T-cell (primary cell): ENCODE data around the gene KMT2D. TPM values are rescaled to one million over a fixed set of nuclear protein-coding genes. Genes with fewer than 3 reads are reported as not detected.
A peak's percentile ranks its signal among the peaks of the same experiment; 100 is the strongest.

Experiments used
- ATAC-seq, 4 experiments: fragments of 200-7000 bp in 3 of 4; fragments of 150-1000 bp in 1 of 4; cut with Tn5 transposase; replicated peaks in 1 of 4; 1 replicate in 3 of 4; 2 replicates in 1 of 4; pipeline ENCODE4 v1.10.0; 2021; ENCODE audit warnings: moderate library complexity in 3 of 4, mild to moderate bottlenecking in 2 of 4, moderate number of reproducible peaks in 1 of 4
- CTCF ChIA-PET, 2 donors: fragments of 300-600 bp; sonication (Branson Sonifier 250); formaldehyde crosslinking; loops; one replicate each; lab custom pipeline; 2022; ENCODE audit warnings: antibody characterized with exemption in 2 of 2; lab: Charles Lee
- POLR2A ChIA-PET, 2 donors: fragments of 300-600 bp; sonication (Branson Sonifier 250); formaldehyde crosslinking; loops; one replicate each; lab custom pipeline; 2022; ENCODE audit warnings: antibody characterized with exemption in 2 of 2; lab: Charles Lee
- DNase-seq, 35 experiments: peaks; one replicate each; pipeline versions ENCODE4 v3.0.0 to v3.0.0-alpha.2; 2013 to 2023
- H3K27ac ChIP-seq: one replicate; pipeline ENCODE4 v1.5.1; 2013; ENCODE audit warnings: low read length
- H3K27me3 ChIP-seq, 2 experiments: replicated peaks in 1 of 2; 1 replicate in 1 of 2; 2 replicates in 1 of 2; pipeline versions ENCODE4 v1.6.1 to v1.7.0; 2013; ENCODE audit warnings: low read length in 1 of 2, mixed read lengths in 1 of 2; ENCODE audit not compliant: control insufficient read depth in 2 of 2, insufficient read depth in 2 of 2; ENCODE audit errors: extremely low read depth in 1 of 2
- H3K36me3 ChIP-seq, 2 donors: 1 replicate in 1 of 2; 2 replicates in 1 of 2; pipeline versions ENCODE4 v1.6.1 to v1.7.0; 2013; ENCODE audit warnings: low read length in 1 of 2; ENCODE audit not compliant: control insufficient read depth in 2 of 2, insufficient read depth in 1 of 2; ENCODE audit errors: extremely low read depth in 1 of 2
- H3K4me1 ChIP-seq, 2 experiments: 1 replicate in 1 of 2; 2 replicates in 1 of 2; pipeline versions ENCODE4 v1.6.1 to v1.7.0; 2013; ENCODE audit warnings: low read length in 2 of 2, mixed read lengths in 1 of 2; ENCODE audit not compliant: insufficient read depth in 2 of 2, control insufficient read depth in 1 of 2; ENCODE audit errors: extremely low read depth in 1 of 2
- H3K4me3 ChIP-seq, 2 donors: 1 replicate in 1 of 2; 2 replicates in 1 of 2; pipeline versions ENCODE4 v1.5.1 to v1.7.0; 2013; ENCODE audit warnings: mild to moderate bottlenecking in 2 of 2, low read length in 1 of 2, moderate library complexity in 1 of 2; ENCODE audit not compliant: control insufficient read depth in 1 of 2; ENCODE audit errors: extremely low read depth in 1 of 2
- H3K9me3 ChIP-seq: 2 replicates; pipeline ENCODE4 v1.7.0; 2013
- H3K27ac Mint-ChIP-seq, 2 donors: one replicate each; pipeline ENCODE4 v1.8.0; 2020 to 2021; ENCODE audit warnings: mild to moderate bottlenecking in 2 of 2, mixed read lengths in 2 of 2
- H3K27me3 Mint-ChIP-seq, 2 donors: one replicate each; pipeline ENCODE4 v1.8.0; 2021 to 2022; ENCODE audit warnings: mixed read lengths in 2 of 2
- H3K36me3 Mint-ChIP-seq: one replicate; pipeline ENCODE4 v1.8.0; 2021; ENCODE audit warnings: mixed read lengths
- H3K4me1 Mint-ChIP-seq, 3 donors: one replicate each; pipeline ENCODE4 v1.8.0; 2020 to 2022; ENCODE audit warnings: mixed read lengths in 3 of 3, mild to moderate bottlenecking in 1 of 3
- H3K4me3 Mint-ChIP-seq, 3 donors: one replicate each; pipeline ENCODE4 v1.8.0; 2020 to 2022; ENCODE audit warnings: mild to moderate bottlenecking in 3 of 3, mixed read lengths in 3 of 3, moderate library complexity in 3 of 3
- H3K9me3 Mint-ChIP-seq, 3 donors: one replicate each; pipeline ENCODE4 v1.8.0; 2020 to 2022; ENCODE audit warnings: mixed read lengths in 3 of 3
- WGBS: methylation state at CpG from one replicate; pipeline ENCODE4 v1.1.5; 2013; ENCODE audit warnings: missing lambda C conversion rate; ENCODE audit not compliant: insufficient coverage; 5-methylcytosine and 5-hydroxymethylcytosine counted together
- total RNA-seq, 35 experiments: library from RNA in 6 of 35; stranded (reverse) in 6 of 35; fragments of 120-200 nt in 1 of 35; gene quantifications; one replicate each; pipeline versions ENCODE4 v1.2.1 to v1.2.4 and lab custom pipeline; 2013 to 2026

The KMT2D gene
- total RNA-seq, 5 donors from 2014 or later (not counting 1 experiment from before 2014, with no cell fraction given), result 135 to 161 (median 152) TPM

DNA sequence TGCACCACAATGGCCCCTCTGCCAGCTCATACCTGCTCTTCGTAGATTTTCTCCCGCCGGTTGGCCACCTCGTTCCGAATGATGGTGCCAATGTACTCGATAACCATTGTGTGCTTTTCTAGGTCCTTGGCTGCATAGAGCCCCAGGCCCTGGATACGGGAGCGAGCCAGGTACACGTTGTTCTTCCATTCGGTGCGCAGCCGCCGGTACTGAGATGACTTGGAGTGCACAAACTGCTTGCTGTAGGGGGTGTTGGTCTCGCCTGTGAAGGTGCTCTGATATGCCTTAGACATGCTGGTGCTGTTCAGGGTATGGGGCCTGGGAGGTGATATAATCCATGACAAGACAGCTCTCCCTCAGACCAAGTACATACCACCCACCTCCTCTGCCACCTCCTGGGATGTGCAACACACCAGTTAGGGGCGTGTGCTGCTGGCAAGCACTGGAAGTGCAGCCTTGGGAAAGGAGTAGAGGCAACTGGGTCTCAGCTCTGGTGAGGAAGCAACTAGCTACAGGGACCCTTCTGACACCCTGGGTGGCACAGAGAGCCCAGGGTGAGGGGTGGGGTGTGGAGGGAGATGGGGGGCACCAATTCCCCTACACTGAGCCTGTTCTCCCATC lies 37.9 kb downstream of the KMT2D start:
- H3K27me3 Mint-ChIP-seq, result no peaks in the 10 kb centered on the region
- peaks cover 6 to 18% of the 10 kb centered on the region in 2 experiments for H3K4me1 ChIP-seq
- peaks cover 20 to 64% of the 10 kb centered on the region in 2 donors for H3K36me3 ChIP-seq
- H3K9me3 Mint-ChIP-seq, result no peaks in the 10 kb centered on the region
- no peak for ATAC-seq
- no peaks in the 10 kb centered on the region for H3K9me3 ChIP-seq
- no peak overlapping the region for H3K4me3 ChIP-seq
- H3K36me3 Mint-ChIP-seq, result peaks cover 37% of the 10 kb centered on the region
- 95% methylated on average over 12 of the region's 15 CpGs for WGBS
- ChIA-PET POLR2A (interaction anchor here in 1 of 2 donors (0.6 kb wide), 1 partner anchor 124 kb away, joined by 3 read pairs; no protein-coding TSS in a partner anchor), CTCF (no interaction called here)
- peaks cover 16 to 18% (median 18%) of the 10 kb centered on the region in 3 donors for H3K4me1 Mint-ChIP-seq
- peak overlapping the region in 1 of 2 donors; percentile 56 for H3K27ac Mint-ChIP-seq
- H3K27ac ChIP-seq, result no peak overlapping the region
- DNase-seq, result no peak
- no peaks in the 10 kb centered on the region for H3K27me3 ChIP-seq
- H3K4me3 Mint-ChIP-seq, result no peak overlapping the region

DNA sequence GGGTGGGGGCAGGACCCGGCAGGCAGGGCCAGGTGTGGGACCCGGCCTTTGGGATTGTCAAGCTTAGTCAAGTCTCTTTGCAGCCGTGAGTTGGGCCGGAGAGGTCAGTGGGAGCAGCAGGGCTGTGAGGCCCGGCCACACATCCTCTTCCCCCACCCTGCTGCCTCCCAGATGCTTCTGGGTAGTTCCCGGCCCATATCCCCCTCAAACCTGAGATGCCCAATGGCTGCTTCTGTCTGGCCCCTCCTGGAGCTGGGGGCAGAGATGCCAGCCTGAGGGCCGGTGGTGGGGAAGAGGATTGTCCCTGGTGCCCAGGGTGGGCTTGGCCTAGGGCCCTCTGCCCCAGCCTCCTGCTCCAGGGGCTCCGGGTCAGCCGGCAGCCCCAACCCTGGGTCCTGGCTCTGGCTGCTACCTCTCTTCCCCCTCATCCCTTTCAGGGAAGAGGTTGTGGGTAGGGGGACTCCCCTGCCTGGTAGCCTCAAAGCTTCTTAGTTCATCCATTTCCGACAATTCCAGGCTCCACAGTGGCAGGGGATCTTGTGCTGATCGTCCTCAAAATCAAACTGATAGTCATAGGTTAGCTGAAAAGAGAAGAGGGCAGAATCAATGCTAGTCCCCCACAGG lies 39.2 kb downstream of the KMT2D start:
- peaks cover 38% of the 10 kb centered on the region for H3K36me3 Mint-ChIP-seq
- POLR2A ChIA-PET, result interaction anchor here in 1 of 2 donors (0.6 kb wide), 1 partner anchor 103 kb away, joined by 3 read pairs; no protein-coding TSS in a partner anchor
- no peak overlapping the region for H3K4me3 Mint-ChIP-seq
- Histone ChIP-seq H3K9me3 (no peaks in the 10 kb centered on the region), H3K4me1 (peaks cover 6 to 28% of the 10 kb centered on the region in 2 experiments), H3K36me3 (peaks cover 18 to 52% of the 10 kb centered on the region in 2 donors), H3K27ac (peak overlapping the region; percentile 30), H3K4me3 (no peak overlapping the region), H3K27me3 (no peaks in the 10 kb centered on the region)
- peaks cover 27 to 31% (median 30%) of the 10 kb centered on the region in 3 donors for H3K4me1 Mint-ChIP-seq
- no peak for DNase-seq
- ATAC-seq, result no peak
- CTCF ChIA-PET, result interaction anchor here in 1 of 2 donors (0.6 kb wide), 1 partner anchor 260 kb away, joined by 5 read pairs; no protein-coding TSS in a partner anchor
- no peaks in the 10 kb centered on the region for H3K27me3 Mint-ChIP-seq
- no peaks in the 10 kb centered on the region for H3K9me3 Mint-ChIP-seq
- H3K27ac Mint-ChIP-seq, result peak overlapping the region in 1 of 2 donors; percentile 68
- WGBS, result 97% methylated on average over 5 of the region's 11 CpGs

DNA sequence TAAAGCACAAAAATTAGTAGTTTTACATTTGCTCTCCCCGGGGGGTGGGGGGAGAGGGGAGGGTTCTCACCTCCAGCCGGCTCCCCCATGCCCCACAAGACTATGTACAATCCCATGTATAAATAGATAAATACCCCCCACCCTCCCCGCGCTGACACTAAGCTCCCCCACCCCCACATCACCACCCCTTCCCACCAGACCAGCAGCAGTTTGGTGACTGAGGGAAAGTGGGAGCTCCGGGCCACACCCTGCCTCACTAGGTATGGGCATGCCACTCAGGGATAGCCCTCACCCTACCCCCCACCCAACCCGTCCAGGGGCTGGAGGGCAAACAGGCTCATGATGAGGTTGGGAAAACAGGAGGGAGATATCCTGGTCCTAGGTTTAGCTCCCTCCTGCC lies 40.2 kb downstream of the KMT2D start:
- WGBS, result no CpG with 5 or more reads among the region's 6 CpGs
- no peak for DNase-seq
- peak overlapping the region; percentile 31 for H3K27ac ChIP-seq
- Mint-ChIP-seq H3K4me1 (peaks cover 34 to 40% (median 38%) of the 10 kb centered on the region in 3 donors), H3K27me3 (no peaks in the 10 kb centered on the region), H3K27ac (no peak overlapping the region), H3K36me3 (peaks cover 36% of the 10 kb centered on the region), H3K4me3 (no peak overlapping the region), H3K9me3 (no peaks in the 10 kb centered on the region)
- H3K4me1 ChIP-seq, result peaks cover 6 to 28% of the 10 kb centered on the region in 2 experiments
- H3K27me3 ChIP-seq, result no peaks in the 10 kb centered on the region
- ChIA-PET POLR2A (interaction anchor here (0.6 kb wide), 3 partner anchors 18 to 102 kb away, joined by 3 to 5 read pairs (median 3); no protein-coding TSS in a partner anchor), CTCF (interaction anchor here (0.5 to 2.0 kb wide), 12 partner anchors 8 to 480 kb away, joined by 3 to 22 read pairs (median 4); no protein-coding TSS in a partner anchor)
- peaks cover 12 to 43% of the 10 kb centered on the region in 2 donors for H3K36me3 ChIP-seq
- no peak for ATAC-seq
- H3K4me3 ChIP-seq, result no peak overlapping the region
- H3K9me3 ChIP-seq, result no peaks in the 10 kb centered on the region

DNA sequence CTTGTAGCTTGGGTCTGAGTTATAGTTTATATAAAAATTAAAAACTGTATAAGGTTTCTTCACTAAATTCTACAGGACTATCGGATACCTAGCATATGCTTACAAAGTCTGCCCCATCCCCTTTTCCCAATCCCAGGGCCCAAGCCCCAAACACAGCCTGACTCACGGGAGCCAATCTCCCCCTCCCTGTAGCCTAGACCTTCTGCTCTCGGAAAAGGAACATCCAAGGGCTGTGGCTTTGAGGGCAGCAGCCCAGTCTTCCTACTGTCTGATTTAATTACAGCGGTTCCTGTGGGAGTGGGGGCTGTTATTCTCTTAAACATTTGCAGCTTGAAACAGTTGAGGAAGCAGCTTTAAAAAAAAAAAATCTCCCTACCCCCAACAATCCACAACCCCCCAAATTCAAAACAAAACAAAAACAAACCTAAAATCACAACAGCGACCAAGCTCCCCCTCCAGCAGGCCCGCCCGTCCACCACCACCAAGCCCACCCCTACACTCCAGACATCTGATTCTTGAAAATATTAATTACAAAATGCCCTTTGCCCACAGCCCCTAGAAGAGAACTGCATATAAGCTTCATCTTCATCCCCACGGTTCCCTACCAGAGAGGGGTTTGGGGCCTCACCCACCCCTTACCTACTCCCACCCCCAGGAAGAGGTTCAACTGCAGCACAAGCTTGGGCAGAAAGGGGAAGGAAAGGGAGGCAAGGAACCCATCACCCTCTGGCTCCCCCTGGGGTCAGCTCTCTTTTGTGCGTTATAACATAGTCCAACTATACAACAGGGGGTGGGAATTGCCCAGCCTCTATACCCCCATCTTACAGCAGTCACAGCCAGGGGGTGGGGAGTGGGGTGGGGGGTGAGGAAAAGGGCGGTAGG lies 40.9 kb downstream of the KMT2D start:
- Mint-ChIP-seq H3K27me3 (no peaks in the 10 kb centered on the region), H3K27ac (peak overlapping the region; percentile 73 to 84), H3K4me1 (peaks cover 40 to 46% (median 45%) of the 10 kb centered on the region in 3 donors), H3K36me3 (peaks cover 35% of the 10 kb centered on the region), H3K4me3 (peak overlapping the region; percentile 64 to 91 (median 90)), H3K9me3 (no peaks in the 10 kb centered on the region)
- ATAC-seq (no peak), DNase-seq (peak in 15 of 35 experiments; percentile 17 to 71 (median 37))
- Histone ChIP-seq H3K36me3 (peaks cover 12 to 35% of the 10 kb centered on the region in 2 donors), H3K27me3 (no peaks in the 10 kb centered on the region), H3K27ac (peak overlapping the region; percentile 94), H3K9me3 (no peaks in the 10 kb centered on the region), H3K4me3 (no peak overlapping the region), H3K4me1 (peaks cover 6 to 28% of the 10 kb centered on the region in 2 experiments)
- WGBS, result 79% methylated on average over 3 of the region's 10 CpGs
- POLR2A ChIA-PET, result interaction anchor here (0.5 to 1.2 kb wide), 8 partner anchors 9 to 734 kb away, joined by 3 to 6 read pairs (median 4); no protein-coding TSS in a partner anchor
- CTCF ChIA-PET, result interaction anchor here (0.5 to 2.0 kb wide), 18 partner anchors 9 to 527 kb away, joined by 3 to 22 read pairs (median 4); partner anchors contain the start of gene WNT1 (in 1 of the 2)

DNA sequence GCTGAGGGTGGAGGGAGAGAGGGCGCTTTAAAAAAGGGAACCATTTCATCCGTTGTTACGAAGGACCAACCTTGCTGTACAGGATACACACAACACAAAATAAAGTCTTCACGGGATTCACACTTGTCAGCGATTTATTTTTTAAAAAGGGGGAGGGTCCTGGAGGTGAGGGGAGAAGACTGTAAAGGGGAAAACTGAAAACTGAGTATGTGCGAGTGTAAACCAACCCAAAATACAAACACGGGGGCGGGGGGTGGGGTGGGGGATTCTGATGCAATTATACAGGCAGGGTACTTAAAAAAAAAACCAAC lies 41.5 kb downstream of the KMT2D start:
- peak overlapping the region; percentile 74 to 89 for H3K4me3 ChIP-seq
- no peaks in the 10 kb centered on the region for H3K9me3 ChIP-seq
- H3K27ac ChIP-seq, result peak overlapping the region; percentile 94
- H3K36me3 Mint-ChIP-seq, result peaks cover 37% of the 10 kb centered on the region
- H3K4me1 Mint-ChIP-seq, result peaks cover 44 to 49% (median 45%) of the 10 kb centered on the region in 3 donors
- CTCF ChIA-PET, result interaction anchor here (0.6 to 2.0 kb wide), 10 partner anchors 22 to 526 kb away, joined by 3 to 22 read pairs (median 4); partner anchors contain the start of gene WNT1 (in 1 of the 2)
- no peak for DNase-seq
- POLR2A ChIA-PET, result interaction anchor here (0.5 to 1.2 kb wide), 5 partner anchors 10 to 101 kb away, joined by 3 to 6 read pairs (median 3); no protein-coding TSS in a partner anchor
- peak overlapping the region; percentile 88 to 91 (median 90) for H3K4me3 Mint-ChIP-seq
- no peaks in the 10 kb centered on the region for H3K9me3 Mint-ChIP-seq
- H3K27me3 Mint-ChIP-seq, result no peaks in the 10 kb centered on the region
- no peaks in the 10 kb centered on the region for H3K27me3 ChIP-seq
- H3K36me3 ChIP-seq, result peaks cover 7 to 29% of the 10 kb centered on the region in 2 donors
- H3K4me1 ChIP-seq, result peaks cover 6 to 28% of the 10 kb centered on the region in 2 experiments
- ATAC-seq, result peak in 2 of 4 experiments; percentile 19 to 29
- WGBS, result no CpG with 5 or more reads among the region's 8 CpGs
- H3K27ac Mint-ChIP-seq, result peak overlapping the region; percentile 95 to 96
